Tibial nerve (tissue), 4 donors: ENCODE results near the gene CCDC124.

Experiments
- CTCF ChIP-seq, 5 experiments: fragments of 200-600 bp in 3 of 5; fragments of 450-650 bp in 2 of 5; sonication (generic) in 3 of 5; IDR thresholded peaks; one replicate each; pipeline ENCODE4 v1.5.1; 2016 to 2019; ENCODE audit warnings: antibody characterized with exemption in 5 of 5, mild to moderate bottlenecking in 3 of 5, moderate library complexity in 2 of 5
- EP300 ChIP-seq, 2 donors: sonication (generic); formaldehyde crosslinking; IDR thresholded peaks; one replicate each; pipeline ENCODE4 v1.6.1; 2017; ENCODE audit warnings: antibody characterized with exemption in 2 of 2, mild to moderate bottlenecking in 1 of 2

DNA sequence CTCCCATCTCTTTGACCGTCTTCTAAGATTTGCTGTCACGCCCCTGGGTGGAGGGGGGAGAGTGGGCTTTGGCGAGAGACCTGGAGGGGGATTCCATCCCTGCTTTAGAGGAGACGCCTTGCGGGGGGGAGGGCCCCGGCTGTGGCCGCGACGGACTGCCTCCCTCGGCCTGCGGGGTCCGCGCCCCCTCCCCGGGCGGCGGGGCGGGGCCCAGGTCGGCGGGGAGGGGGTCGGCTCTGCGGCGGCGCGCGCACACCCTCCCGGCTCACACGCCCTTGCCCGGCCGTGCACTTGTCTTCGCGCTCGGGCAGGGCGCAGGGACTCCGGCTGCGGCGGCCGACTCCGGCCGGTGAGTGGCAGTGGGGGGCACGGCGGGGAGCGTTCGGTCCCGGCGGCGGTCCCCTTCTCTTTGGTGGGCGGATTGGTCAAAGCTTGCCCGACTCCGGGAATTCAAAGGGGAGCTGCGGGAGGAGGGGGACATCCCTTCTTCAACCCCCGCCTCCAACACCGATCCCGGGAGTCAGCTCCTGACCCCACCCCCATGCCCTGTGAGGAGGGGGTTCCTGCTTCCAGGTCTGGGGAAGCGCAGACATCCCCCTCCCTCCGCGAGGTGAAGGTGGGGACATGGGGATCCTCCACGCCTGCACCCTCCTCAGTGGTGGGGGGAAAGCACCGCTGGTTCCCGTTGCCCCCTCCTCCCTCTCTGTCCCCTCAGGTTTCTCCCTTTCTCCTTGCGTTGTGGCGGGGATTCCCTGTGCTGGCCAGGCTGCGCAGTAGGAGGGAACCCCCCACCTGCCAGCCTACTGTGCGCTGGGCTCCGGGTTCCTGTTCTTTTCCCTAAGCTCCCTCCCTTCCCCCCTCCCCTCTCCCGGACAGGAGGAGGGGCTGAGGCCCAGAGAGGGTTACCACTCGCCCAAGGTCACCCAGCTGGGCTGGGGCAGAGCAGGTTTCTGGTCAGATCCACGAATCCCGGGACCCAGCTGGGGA lies 19.5 kb downstream of the CCDC124 start:
- TF ChIP-seq CTCF (IDR thresholded peaks at IDR 0.05) (no peak), EP300 (IDR thresholded peaks at IDR 0.05) (no peak)
